D721Med (cell line): ENCODE results near the gene NFASC.

Experiments
- DNase-seq: peaks from one replicate; pipeline ENCODE4 v3.0.0; 2011; ENCODE audit warnings: low spot score; ENCODE audit not compliant: insufficient read length
- FAIRE-seq: peaks from 2 replicates; lab custom pipeline; 2011; peaks lifted over from hg19 to GRCh38; lab: Jason Lieb, UNC
- TF ChIP-seq, protein P1 (sequence below): IDR thresholded peaks from 2 replicates; pipeline ENCODE4 v1.5.1; 2012; ENCODE audit warnings: mild to moderate bottlenecking, control low read depth; ENCODE audit not compliant: insufficient read depth; ENCODE audit errors: missing control alignments

The NFASC gene

DNA sequence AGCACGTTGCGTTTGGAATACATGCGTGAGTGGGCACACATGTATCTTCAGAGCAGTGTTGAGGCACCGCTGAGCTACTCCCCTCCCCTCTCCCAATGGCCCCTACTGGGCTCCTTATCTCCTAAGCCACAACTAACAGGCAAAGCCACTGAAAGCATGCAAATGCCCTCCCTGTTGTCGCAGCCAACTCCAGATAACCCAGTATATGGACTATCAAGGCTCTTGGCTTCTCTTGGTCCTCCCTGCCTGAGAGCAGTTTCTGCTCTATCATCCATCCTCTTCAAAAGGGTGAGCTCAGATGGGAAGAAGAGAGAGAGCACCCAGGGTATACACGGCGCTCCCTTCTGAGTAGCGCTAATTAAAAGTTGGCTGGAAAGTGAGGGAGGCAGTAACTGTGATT is 113.8 kb downstream of the NFASC start:
- DNase-seq: no peak
- TF ChIP-seq, protein P1, sequence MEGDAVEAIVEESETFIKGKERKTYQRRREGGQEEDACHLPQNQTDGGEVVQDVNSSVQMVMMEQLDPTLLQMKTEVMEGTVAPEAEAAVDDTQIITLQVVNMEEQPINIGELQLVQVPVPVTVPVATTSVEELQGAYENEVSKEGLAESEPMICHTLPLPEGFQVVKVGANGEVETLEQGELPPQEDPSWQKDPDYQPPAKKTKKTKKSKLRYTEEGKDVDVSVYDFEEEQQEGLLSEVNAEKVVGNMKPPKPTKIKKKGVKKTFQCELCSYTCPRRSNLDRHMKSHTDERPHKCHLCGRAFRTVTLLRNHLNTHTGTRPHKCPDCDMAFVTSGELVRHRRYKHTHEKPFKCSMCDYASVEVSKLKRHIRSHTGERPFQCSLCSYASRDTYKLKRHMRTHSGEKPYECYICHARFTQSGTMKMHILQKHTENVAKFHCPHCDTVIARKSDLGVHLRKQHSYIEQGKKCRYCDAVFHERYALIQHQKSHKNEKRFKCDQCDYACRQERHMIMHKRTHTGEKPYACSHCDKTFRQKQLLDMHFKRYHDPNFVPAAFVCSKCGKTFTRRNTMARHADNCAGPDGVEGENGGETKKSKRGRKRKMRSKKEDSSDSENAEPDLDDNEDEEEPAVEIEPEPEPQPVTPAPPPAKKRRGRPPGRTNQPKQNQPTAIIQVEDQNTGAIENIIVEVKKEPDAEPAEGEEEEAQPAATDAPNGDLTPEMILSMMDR: no peak
- no peak for FAIRE-seq

GRCh38 chr1:204986181-204986580 is 115.5 kb downstream of the NFASC start:
- DNase-seq (no peak), FAIRE-seq (no peak)
- TF ChIP-seq, protein P1: no peak

DNA sequence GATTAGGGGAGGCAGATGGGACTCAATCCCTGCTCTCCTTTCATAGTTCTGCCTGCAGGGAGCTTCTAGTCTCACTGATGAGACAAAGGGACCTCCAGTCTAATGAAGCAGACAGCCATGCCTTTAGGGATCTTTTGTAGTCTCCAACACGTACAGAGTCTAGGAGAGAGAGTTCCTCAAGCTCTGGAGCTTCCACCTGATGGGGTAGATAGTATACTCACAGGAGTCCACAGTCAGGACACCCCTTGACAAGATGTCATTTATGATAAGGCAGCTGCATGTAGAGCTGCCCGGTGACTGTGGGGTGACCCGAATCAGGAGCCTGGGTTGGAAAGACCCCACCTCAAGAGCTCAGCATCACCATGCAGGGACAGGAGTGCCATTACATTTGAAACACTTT is 117.0 kb downstream of the NFASC start:
- FAIRE-seq: no peak
- DNase-seq: no peak
- TF ChIP-seq, protein P1: no peak

- DNase-seq: peak; percentile 87
- FAIRE-seq: peak; percentile 58
- TF ChIP-seq, protein P1: no peak
Observed at GRCh38 chr1:204988196-204988595, 117.5 kb downstream of the NFASC start.

GRCh38 chr1:204989266-204990058 is 118.8 kb downstream of the NFASC start:
- TF ChIP-seq, protein P1: peak; percentile 100
- no peak for FAIRE-seq

GRCh38 chr1:204990059-204990664 is 119.5 kb downstream of the NFASC start:
- DNase-seq (no peak), FAIRE-seq (no peak)
- TF ChIP-seq, protein P1: no peak

More at GRCh38 chr1:204989266-204990058, 118.8 kb downstream of the NFASC start:
- peak; percentile 100 for DNase-seq

- TF ChIP-seq, protein P1: no peak
- DNase-seq (no peak), FAIRE-seq (no peak)
Observed at GRCh38 chr1:204990721-204991341, 120.2 kb downstream of the NFASC start.
